HK-2 (cell line): ENCODE results near the gene ZNF709.
"Not testable (repeated sequence)": the region's sequence is repeated elsewhere in the genome, so short reads cannot be mapped to it uniquely, and the experiment has no call there.

Experiments used
- DNase-seq: peaks from one replicate; pipeline ENCODE4 v3.0.0-alpha.2; 2018; ENCODE audit not compliant: unreplicated experiment

Gene ZNF709

DNA sequence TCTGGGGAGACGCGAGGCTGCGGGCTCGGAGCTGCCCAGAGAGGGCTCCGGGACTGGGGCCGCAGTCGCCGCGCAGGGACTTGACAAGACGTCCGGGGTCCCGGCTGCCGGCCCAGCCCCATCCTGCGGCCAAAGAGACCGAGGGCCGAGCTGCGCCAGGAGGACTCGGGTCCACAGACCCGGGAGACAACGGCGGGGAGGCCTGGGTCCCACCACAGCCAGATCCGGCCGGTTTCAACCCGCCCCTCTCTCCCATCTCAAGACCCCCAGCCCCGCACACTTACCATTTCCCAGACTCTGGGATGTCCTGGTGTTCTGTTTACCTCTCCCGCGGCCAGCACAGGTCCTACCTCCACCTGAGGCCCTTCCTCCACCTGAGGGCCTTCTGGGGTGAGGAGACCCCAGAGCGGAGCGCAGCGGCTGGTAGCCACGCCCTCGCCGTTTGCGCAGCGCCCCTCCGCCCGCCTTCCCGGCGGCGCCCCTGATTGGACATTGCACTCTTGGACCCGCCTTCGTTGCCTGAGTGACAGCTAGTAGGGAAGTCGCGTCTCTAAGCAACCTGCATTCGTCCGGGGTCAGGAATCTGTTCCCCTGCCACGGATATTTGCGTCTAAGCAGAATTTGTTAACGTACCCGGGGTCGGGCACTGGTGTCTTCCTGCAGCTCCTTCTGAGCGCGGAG lies at the start of gene ZNF709:
ZNF709 (minus strand) TSS at position 446 of the 681 bp plus-strand sequence; CDS start at position 287, 159 bp downstream.
- DNase-seq = peak; percentile 88

DNA sequence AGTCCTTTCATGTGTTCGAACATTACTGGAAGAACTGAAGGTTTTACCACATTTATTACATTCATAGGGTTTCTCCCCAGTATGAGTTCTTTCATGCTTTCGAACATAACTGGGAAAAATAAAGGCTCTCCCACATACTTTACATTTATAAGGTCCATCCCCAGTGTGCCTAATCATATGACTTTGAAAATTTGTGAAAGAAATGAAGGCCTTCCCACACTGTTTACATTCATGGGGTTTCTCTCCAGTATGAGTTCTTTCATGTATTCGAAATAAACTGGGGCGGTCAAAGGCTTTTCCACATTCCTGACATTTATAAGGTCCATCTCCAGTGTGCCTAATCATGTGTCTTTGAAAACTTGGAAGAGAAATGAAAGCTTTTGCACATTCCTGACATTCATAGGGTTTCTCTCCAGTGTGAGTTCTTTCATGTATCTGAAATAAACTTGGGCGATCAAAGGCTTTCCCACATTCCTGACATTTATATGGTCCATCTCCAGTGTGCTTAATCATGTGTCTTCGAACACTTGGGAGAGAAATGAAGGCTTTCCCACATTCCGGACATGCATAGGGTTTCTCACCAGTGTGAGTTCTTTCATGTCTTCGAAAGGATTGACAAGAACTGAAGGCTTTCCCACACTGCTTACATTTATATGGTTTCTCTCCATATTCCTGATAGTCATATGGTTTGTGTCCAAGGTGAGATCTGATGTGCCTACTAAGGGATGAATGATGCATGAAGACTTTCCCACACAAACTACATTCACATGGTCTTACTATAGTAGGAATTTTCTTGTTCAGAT lies 42.6 kb upstream of the ZNF709 start:
- DNase-seq = no peak

DNA sequence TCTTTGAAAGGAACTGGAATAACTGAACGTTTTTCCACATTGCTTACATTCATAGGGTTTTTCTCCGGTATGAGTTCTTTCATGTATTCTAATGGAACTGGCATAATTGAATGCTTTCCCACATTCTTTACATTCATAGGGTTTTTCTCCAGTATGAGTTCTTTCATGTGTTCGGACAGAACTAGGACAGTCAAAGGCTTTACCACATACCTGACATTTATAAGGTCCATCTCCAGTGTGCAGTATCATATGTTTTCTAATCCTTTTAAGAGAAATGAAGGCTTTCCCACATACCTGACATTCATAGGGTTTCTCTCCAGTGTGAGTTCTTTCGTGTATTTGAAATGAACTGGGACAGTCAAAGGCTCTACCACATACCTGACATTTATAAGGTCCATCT lies 41.9 kb upstream of the ZNF709 start:
- no peak for DNase-seq

DNA sequence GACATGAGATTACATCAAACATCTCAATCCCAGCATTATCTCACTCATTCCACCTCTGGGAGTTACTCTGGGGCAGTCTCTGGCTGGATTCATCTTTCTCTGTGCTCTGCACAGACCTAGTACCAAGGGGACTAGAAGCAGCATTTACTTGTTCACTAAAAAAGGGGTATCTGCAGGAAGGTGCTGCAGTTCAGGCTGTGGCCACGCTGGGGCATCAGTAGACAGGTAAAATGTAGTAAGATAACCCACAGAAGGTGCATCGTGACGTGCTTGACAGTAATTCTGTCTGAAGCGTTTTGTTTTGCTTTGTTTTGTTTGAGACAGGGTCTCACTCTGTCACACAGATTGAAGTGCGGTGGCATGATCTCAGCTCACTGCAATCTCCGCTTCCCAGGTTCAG lies 37.4 kb upstream of the ZNF709 start:
- DNase-seq = no peak

DNA sequence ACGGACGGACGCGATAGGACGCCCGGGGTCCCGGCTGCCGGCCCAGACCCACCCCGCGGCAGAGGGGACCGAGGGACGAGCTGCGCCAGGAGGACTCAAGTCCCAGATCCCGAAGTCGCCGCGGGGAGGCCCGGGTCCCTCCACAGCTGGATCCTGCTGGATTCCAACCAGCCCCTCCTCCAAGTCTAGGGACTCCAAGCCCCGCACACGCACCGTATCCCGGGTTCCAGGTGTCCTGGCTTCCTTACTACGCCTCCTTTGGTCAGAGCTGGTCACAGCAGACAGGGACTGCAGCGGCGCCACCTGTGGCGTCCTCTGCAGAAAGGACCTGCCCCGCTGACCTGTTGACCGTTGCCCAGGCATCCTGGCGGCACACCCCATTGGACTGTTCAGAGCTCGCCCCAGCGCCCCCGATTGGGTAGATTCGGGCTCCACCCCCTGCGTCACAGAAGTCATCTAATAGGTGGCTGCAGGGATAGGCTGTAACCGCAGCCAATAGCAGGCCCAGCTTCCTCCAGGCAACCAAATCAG lies 29.0 kb upstream of the ZNF709 start:
- no peak for DNase-seq

DNA sequence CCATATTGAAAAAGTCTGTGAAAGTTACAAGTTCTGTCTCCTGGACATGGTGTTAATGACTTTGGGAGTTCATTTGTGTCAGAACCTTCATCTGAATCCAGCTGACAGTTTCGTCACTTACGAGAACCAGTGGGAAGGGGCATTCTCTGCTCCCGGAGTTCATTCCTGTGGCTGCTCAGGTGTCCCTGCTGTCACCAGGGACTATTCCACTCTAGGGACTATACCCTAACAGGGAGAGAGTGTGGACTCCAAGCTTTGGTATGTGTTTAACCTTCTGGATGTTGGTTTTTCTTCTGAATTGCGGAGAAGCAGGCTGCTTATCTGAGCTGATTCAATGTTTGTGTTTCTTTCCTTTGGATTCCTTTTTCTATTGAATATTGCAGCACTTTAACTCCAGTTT lies 12.4 kb upstream of the ZNF709 start:
- no peak for DNase-seq

DNA sequence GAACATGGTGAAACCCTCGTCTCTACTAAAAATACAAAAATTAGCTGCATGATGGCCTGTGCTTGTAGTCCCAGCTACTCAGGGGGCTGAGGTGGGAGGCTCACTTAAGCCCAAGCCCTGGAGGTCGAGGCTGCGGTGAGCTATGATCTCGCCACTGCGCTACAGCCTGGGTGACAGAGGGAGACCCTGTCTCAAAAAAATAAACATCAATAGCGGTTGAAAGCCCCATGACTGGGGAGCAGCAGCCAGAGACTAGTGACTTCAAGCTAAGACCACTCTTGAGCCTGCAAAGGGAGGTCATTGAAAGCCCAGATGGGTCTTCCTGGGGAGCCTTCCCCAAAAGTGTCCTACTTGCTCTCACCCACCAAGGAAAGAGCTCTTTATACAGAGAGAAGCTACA lies 11.9 kb upstream of the ZNF709 start:
- no peak for DNase-seq

DNA sequence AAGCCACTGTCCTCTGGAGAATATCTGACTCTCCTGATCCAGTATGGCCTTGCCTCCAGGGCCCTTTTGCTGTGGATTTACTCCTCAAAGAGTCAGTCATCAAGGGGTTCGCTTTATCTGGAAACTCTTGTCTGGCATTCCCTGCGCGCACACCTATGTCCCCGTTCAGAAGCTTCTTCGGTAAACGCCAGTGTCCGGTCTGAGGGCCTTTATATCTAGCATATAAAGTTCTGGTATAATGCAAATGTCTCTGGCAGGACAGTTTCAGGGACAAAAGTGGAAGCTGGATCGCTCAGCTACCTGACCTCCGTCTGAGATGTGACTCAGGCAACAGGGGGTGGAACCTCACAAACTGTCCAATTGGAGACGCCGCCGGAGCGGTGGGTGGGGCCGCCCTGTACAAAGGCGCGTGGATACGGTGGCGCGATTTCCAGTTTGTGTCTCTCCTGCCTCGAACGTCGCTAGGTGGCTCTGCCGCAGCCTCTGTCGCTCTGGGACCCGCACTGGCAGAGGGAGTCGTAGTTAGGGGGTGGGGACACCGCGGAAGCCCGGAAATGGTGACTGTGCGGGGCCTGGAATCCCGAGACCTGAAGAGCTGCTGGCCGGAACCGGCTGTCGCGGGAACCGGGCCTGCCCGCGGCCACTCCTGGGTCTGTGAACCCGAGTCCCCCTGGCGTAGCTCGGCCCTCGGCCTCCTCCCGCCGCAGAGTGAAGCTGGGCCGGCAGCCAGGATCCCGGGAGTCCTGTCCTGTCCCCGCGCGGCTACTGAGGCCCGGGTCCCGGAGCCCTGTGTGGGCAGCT lies 10.6 kb upstream of the ZNF709 start:
- peak; percentile 94 for DNase-seq

DNA sequence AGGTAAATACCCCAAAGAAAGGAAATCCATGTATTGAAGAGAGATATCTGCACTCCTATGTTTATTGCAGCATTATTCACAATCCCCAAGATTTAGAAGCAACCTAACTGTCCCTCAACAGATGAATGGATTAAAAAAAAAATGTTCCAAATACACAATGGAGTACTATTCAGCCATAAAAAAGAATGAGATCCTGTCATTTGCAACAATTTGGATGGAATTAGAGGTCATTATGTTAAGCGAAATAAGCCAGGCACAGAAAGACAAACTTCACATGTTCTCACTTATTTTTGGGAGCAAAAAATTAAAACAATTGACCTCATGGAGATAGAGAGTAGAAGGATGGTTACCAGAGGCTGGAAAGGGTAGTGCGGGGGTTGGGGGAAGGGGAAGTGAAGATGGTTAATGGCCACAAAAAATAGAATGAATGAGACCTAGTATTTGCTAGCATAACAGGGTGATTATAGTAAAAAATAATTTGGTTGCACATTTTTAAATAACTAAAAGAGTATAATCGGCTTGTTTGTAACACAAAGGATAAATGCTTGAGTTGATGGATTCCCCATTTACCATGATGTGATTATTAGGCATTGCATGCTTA lies 9.7 kb upstream of the ZNF709 start:
- no peak for DNase-seq

DNA sequence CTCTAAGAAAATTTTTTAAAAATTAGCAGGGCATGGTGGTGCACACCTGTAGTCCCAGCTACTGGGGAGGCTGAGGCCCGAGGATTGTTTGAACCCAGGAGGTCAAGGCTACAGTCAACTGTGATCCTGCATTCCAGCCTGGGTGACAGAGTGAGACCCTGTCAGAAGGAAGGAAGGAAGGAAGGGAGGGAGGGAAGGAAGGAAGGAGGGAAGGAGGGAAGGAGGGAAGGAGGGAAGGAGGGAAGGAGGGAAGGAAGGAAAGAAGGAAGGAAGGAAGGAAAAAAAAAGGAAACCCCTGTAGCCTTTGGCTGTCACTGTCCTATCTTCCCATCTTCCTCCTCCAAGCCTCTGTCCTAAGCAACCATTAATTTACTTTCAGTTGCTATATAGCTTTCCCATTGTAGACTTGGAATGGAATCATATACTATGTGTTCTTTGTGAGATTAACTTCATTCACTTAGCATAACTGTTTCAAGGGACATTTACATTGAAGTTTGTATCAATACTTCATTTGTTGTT lies 1.7 kb upstream of the ZNF709 start:
- not testable (repeated sequence) for DNase-seq

DNA sequence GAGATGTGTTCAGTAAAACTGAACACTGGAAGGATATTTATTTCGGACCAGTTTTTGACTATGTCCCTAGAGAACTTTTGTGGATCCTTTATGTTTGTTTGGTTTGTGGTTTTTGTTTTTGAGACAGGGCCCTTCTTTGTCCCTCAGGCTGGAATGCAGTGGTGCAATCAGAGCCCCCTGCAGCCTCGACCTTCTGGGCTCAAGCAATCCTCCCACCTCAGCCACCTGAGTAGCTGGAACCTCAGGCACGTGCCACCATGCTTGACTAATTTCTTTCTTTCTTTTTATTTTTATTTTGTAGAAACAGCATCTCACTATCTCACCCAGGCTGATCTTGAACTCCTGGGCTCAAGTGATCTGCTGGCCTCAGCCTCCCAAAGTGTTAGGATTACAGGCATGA lies 955 bp upstream of the ZNF709 start:
- no peak for DNase-seq

DNA sequence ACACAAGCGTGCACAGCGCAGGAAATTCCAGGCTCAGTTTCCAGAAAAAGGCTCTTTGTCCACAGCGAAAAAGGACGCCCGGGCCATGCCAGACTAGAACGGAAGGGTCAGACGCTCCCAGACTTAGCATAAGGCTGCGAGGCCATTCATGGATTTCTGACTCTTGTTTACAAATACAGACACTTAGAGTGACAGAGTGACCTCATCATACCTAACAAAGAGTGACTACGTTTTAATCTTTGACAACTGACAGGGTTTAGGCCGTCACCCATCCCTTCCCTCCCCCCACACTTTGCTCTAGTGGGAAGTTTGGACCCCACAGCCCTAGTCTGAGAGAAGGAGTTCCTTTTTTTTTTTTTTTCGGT lies 418 bp upstream of the ZNF709 start:
- DNase-seq = no peak

DNA sequence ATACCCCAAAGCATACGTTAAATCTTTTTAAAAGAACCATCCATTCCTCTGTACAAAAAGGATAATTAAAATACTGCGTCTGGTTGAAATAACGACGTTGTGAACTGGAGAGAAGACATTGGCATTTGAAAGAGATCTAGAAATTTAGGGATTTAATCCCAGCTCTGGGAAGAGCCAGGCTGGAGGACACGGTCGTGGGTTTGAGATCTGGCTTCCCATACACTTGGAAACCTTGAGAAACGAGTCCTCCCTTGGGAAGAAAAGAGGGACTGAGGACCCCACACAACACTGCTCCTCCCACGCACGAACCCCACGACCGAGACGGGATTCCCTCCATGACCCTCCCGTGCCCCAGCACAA lies 625 bp downstream of the ZNF709 start:
- no peak for DNase-seq

DNA sequence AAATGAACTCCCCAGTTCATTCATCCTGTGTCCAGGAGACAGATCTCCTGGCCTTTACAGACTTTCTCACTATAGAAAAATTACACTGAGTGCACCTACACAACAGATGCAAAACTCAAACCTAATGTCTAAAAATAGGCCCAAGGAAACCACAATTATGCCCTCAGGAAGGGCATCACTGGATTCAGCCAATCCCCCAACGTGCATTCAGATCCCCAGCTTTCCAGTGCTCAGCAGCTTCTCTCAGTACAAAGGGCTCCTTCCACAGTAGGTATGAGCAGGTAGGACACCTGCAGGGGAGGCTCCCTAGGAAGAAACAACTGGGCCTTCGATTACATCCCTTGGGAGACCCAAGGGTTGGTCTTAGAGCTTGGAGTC lies 2.1 kb downstream of the ZNF709 start:
- no peak for DNase-seq

DNA sequence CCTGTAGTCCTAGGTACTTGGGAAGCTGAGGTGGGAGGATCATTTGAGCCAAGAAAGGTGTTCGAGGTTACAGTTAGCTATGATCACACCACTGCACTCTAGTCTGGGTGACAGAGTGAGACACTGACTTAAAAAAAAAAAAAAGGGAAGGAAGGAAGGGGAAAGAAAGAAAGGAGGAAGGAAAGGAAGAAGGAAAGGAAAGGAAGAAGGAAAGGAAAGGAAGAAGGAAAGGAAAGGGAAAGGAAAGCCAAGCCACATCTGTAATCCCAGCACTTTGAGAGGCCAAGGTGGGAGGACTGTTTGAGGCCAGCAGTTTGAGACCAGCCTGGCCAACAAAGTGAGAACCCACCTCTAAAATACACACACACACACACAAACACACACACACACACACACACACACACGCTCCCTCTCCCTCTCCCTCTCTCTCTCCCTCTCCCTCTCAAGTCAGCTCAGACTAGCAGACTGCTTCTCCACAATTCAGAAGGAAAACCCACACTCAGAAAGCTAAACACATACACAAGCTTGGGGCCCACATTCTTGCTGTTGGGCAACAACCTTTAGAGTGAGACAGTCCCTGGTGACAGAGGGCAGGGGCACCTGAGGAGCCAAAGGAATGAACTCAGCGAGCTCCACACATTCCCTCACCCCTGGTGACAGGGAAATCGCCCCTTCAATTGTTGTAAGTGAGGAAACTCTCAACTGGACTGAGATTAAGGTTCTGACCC lies 2.7 kb downstream of the ZNF709 start:
- DNase-seq = no peak

DNA sequence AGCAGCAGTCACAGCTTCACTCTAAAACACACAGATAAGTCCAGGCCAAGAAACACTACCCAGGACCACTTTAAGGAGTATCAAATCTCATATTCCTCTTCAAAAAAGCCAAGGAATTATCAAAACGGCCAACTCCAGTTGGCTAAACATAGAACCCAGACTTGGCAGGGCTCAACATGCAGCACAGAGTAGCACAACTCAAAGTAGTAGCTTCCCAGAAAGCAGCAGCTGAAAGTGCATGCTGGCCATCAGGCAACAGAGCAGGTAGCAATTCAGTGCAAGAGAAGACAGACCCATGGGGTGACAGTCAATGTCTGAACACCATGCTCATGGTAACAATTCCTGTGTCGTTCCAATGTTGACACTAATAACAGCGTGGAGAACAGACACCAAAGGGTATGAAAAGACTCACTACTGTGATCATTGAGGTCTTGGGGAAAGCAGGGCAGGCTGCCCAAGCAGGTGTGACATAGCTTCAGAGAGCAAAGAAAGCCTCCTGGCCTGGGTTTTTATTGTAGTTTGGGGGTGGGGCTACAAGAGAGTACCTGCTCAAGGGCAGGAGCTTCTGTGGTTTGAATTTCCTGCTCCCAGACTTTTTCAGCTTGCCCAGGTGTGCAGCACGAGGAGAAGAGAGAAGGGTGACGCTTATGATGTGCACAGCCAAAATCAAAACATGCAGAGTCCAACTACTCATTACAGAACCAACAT lies 6.2 kb downstream of the ZNF709 start:
- no peak for DNase-seq

DNA sequence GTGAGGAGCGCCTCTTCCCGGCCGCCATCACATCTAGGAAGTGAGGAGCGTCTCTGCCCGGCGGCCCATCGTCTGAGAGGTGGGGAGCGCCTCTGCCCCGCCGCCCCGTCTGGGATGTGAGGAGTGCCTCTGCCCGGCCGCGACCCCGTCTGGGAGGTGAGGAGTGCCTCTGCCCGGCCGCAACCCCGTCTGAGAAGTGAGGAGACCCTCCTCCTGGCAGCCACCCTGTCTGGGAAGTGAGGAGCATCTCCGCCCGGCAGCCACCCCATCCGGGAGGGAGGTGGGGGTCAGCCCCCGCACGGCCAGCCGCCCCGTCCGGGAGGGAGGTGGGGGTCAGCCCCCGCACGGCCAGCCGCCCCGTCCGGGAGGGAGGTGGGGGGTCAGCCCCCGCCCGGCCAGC lies 17.0 kb downstream of the ZNF709 start:
- not testable (repeated sequence) for DNase-seq

DNA sequence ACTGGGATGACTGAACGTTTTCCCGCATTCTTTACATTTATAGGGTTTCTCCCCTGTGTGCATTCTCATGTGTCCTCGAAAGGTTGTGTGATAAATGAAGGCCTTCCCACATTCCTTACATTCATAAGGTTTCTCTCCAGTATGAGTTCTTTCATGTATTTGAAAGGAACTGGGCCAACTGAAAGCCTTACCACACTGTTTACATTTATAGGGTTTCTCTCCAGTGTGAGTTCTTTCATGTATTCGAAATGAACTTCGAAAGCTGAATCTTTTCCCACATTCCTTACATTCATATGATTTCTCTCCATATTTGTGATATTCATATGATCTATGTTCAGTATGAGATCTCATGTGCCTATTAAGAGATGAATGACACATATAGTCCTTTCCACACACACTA lies 19.4 kb downstream of the ZNF709 start:
- no peak for DNase-seq

DNA sequence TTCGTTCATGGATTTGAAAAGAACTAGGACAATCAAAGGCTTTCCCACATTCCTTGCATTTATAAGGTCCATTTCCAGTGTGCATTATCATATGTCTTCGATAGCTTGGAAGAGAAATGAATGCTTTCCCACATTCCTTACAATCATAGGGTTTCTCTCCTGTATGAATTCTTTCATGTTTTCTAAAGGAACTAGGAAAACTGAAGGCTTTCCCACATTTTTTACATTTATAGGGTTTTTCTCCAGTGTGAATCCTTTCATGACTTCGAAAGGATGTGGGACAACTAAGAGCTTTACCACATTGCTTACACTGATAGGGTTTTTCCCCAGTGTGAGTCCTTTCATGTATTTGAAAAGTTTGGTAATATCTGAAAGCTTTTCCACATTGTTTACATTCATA lies 19.8 kb downstream of the ZNF709 start:
- DNase-seq = no peak

DNA sequence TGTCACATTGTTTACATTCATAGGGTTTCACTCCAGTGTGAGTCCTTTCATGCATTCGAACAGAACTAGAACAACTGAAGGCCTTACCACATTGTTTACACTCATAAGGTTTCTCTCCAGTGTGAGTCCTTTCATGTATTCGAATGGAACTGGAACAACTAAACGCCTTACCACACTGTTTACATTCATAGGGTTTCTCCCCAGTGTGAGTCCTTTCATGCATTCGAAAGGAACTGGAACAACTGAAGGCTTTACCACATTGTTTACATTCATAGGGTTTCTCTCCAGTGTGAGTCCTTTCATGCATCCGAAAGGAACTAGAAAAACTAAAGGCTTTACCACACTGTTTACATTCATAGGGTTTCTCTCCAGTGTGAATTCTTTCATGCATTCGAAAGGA lies 20.5 kb downstream of the ZNF709 start:
- not testable (repeated sequence) for DNase-seq

DNA sequence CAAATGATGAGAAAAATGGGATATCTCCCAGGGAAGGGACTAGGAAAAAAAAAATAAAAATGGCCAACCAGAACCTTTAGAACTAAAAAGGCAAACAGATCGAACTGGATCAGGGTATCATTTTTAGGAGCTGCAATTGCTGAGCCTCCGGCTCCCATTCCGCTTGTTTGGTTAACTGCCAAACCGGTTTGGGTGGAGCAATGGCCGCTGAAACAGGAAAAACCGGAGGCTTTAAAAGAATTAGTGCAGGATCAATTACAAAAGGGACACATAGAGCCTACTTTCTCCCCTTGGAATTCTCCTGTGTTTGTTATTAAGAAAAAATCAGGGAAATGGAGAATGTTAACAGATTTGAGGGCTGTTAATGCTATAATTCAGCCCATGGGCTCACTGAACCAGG lies 31.1 kb downstream of the ZNF709 start:
- no peak for DNase-seq
